GM18951 (cell line): ENCODE measurements around the gene EIF3D.

Experiments used
- POLR2A ChIP-seq: IDR thresholded peaks from 4 replicates; pipeline ENCODE4 v1.6.1; 2011; ENCODE audit warnings: mild to moderate bottlenecking; ENCODE audit not compliant: insufficient read length, insufficient read depth; ENCODE audit errors: extremely low read depth
- in situ Hi-C: fragments of 300-500 bp; cut with MboI; formaldehyde crosslinking; loops from one replicate; pipeline ENCODE4 v1.12.0; 2022; ENCODE audit warnings: low sequenced_read_pairs, mixed read lengths, inconsistent platforms; ENCODE audit not compliant: unreplicated experiment

The EIF3D gene

DNA sequence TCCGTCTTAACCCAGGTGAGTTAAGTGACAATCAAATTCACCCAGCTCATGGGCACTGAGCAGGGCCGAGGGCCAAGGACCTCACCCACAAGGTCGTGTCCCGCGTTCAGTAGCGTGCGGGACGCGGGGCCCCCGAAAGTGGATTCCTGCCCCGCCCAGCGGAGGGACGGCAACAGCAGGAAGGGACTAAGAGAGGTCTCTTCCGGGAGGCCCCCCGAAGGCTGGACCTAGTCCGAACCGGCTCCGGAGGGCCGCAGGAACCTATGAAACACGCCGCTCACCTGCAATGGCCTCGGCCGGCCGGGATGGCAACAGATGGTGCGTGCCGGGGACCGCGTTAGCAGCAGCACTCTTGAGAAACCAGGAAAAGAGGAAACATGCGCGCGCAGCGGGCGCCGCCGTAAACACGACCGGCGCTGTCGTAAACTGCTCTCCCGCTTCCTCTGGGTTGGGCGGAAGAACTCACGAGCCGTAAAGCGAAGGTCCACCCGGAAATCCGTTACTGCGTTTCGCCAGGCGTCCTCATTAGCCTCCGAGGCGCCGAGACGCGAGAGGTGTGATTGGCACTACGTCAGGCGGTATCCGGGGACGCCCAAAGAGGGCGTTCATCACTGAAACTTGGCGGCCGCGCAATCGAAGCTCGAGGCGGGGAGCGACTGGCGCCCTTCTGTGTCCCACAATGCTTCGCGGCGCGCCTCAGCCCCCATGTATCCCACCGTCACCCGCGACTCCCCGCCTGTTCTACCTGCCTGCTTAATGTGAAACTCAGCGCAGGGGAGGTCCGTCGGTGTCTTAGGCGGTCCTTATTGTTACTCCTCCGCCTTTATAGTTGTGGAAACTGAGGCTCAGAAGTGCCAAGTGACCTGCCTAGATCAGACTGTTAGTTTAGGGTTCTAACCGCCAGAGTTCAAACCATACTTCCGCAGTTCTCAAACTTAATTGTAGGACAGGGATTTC lies at the start of gene EIF3D:
Gene EIF3D (minus strand): TSS at position 372 of the 957 bp plus-strand sequence. CDS start 3,045 bp downstream, outside the sequence.
- in situ Hi-C loops: no loop called here
- peak; percentile 89 for TF ChIP-seq POLR2A

DNA sequence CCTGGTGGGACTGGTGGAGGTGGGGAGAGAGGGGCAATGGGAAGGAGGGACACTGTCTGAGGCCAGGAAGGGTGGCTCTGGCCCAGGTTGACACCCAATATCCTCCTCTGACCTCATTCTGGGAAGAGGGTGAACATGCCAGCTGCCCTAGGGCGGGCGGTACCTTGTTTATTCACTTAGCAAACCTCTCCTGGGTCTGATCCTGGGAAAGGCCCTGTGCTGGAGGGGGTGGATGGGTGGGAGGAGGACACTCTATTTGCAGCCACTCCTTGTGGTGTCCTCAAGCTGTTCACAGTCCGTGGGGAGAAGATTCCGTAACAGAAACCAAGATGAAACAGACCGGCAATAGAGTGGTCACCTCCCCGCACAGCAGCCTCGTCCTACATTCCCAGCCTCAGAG lies 49.7 kb upstream of the EIF3D start:
- in situ Hi-C loops: no loop called here
- no peak for TF ChIP-seq POLR2A

DNA sequence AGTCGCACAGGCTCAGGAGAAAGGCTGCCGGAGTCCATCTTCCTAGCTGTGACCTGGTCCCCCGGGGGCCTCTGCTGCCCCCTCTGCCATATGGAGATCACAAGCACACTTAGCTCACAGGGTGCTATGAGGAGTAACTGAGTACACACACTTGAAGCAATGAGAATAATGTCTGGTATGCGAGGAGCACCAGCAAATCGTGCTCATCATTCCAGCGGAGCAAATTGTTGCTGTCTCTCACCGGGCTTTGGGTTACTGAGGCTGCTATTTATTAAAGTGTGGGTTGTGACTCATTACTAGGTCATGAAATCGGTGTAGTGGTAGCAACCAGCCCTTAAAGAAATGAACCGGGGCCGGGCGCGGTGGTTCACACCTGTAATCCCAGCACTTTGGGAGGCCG lies 48.1 kb upstream of the EIF3D start:
- in situ Hi-C loops: no loop called here
- TF ChIP-seq POLR2A: no peak

DNA sequence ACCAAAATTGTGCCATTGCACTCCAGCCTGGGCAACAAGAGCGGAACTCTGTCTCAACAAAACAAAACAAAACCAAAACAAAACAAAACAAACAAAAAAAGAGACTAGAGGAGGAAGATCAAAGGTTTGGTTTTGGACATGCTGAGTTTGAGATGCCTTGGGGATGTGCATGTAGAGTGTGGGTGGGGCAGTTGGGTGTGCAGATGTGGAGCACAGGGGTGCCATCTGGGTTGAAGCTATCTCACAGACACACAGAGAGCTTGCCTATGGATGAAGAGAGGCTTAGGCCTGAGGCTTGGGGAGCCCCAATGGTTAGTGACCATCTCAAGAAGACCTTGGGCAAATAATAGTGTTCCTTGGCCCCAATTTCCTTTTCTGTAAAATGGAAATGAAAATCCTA lies 45.8 kb upstream of the EIF3D start:
- TF ChIP-seq POLR2A: no peak
- in situ Hi-C loops: no loop called here

DNA sequence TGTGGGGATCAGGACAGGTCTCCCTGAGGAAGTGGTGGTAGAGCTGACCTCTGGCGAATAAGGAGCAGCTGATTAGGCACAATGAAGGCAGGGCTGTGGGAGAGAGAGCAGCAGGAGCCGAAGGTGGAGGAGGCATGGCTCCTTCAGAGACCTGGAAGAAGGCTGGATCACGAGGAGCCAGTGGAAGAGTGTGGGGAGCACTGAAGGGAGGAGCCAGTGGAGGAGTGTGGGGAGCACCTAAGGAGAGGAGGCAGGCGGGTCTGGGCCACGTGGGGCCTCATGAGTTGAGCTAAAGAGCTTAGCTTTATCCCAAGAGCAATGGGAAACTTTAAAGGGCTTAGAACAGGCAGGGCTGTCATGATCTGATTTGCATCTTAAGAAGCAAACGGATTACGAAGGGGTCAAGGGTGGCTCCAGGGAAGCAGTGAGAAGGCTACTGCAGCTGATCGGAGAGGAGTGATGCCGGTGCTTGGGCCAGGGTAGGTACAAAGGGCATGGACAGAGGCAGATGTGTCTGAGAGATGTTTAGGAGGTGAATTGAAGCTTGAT lies 44.9 kb upstream of the EIF3D start:
- TF ChIP-seq POLR2A: no peak
- in situ Hi-C loops: no loop called here

DNA sequence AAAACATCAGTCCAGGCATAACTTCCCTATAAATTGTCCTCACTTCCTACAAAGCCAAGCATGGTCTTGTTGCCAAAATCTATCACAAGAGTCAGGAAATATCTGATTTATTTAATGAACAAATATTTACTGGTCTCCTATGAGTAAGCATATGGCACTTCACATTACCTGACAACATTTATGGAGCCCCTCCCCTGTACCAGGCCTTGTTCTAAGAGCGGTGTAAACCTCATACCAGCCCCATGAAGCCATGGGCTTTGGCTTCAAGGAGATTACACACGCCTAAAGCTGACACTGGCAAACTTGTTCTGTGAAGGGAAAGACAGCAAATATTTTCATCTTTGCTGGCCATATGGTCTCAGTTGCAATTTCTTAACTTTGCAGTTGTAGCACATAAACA lies 43.0 kb upstream of the EIF3D start:
- in situ Hi-C loops: no loop called here
- TF ChIP-seq POLR2A: no peak

- in situ Hi-C loops: no loop called here
- no peak for TF ChIP-seq POLR2A
These were observed 41.0 kb upstream of the EIF3D start for GRCh38 chr22:36569999-36570398.

DNA sequence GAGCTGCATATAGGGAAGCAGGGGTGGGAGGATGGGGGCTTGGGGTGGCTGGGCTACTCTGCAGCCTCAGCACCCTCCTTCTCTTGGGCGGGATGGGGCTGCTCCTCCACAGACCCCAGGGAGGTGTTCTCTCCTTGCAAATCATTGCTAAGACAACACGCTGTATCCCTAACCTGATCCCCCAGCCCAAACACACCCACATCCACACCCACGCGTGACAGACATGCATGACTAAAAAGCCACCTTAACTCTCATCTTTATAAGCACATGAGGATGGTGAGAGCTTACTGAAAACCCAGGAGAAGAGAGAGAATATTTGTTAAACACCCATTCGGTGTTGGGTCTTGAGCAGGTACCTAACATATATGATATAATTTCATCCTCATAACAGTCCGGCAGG lies 39.9 kb upstream of the EIF3D start:
- no peak for TF ChIP-seq POLR2A
- in situ Hi-C loops: no loop called here

DNA sequence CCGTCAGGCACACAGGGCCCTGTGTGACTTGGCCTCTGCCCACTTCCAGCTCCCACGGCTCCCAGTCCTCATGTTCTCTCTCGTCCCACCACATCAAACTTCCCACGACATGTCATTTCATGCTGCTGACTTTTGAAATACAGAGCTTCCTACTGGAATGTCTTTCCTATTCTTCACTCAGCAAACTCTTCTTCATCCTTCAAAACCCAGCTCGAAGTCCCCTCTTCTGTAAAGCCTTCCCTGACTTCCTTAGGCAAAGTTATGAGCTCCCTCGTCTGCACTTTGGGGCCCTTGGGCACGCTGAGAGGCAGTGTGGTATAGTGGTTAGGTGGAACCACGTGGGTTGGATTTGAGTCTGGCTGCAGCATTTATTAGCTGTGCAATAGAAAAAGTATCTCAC lies 37.8 kb upstream of the EIF3D start:
- in situ Hi-C loops: no loop called here
- TF ChIP-seq POLR2A: no peak

GRCh38 chr22:36565686-36566085 lies 36.7 kb upstream of the EIF3D start:
- in situ Hi-C loops: no loop called here
- TF ChIP-seq POLR2A: no peak

DNA sequence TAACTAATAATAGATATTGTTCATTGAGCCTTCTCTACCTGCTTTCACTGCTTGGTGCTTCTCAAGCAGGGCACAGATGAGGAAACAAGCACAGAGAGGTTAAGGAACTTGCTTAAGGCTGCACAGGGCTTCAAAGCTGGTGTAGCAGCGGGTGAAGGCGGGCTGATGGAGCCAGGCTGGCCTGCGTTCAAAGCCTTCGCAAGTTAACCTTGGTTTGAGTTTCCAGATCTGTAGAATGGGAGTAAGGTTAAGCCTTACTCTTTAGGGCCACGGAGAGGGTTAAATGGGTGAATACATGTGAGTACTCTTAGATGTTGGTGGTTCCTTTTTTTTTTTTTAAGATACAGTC lies 36.2 kb upstream of the EIF3D start:
- in situ Hi-C loops: no loop called here
- no peak for TF ChIP-seq POLR2A

DNA sequence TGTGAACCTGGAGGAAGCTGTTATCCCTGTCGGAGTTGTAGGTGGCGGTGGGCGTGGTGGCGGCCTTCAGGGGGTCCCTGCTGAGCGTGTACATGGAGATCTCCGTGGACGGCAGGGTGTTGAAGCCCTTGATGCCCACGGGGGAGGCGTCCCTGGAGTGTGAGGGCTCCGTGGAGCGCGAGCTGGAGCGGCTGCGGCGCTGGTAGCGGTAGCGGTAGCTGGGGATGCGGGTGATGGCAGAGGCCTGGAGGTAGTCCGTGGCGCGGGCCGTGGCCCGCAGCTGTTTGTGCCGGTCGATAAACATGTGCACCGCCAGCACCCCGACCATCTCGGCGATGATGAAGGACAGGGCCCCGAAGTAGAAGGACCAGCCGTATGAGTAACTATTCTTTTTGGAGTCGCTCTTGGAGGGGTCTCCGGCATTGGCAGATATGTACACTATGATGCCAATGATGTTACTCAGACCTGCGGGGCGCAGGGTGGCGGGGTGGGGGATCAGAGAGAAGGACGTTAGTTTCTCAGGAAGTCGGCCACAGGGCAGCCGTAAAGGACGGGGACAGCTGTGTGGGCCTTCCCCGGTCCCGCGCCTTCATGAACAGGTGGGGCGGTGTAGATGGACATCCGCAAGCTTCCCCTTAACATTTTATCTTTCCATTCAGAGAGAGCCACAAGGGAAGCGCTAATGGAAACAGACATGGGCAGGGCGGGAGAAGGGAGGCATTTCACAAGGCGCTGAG lies 35.6 kb upstream of the EIF3D start:
- in situ Hi-C loops: no loop called here
- no peak for TF ChIP-seq POLR2A

DNA sequence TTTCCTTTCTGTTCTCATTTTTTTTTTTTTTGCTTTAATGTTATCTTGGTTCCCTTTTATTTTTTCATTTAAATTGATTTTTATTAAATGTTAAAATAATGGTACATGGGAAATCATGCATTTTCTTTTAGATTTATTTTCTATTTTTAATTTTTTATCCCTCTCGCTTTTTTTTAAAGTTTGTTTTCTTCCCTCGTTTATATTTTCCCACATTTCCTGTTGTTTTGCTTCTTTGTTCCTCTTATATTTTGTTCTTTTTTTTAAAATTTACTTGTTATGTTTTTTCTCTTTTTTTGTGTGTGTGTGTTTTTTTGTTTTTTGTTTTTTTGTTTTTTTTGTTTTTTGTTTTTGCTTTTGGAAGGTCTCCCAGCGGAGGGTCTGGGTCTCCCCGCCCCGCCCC lies 34.9 kb upstream of the EIF3D start:
- in situ Hi-C loops: no loop called here
- TF ChIP-seq POLR2A: no peak
